Measurements from ENCODE around the gene MAN1C1.

- TF ChIP-seq CTCF (IDR thresholded peaks at IDR 0.05; ENCODE audit: extremely low read depth in 1 of 2, insufficient read depth in 1 of 2, low read depth in 1 of 2, low read length in 2 of 2) (no peak), MAX (IDR thresholded peaks at IDR 0.05; ENCODE audit: insufficient read depth, insufficient read length) (no peak), POLR2AphosphoS5 (IDR thresholded peaks at IDR 0.05; ENCODE audit: insufficient read depth, low read depth, low read length) (no peak), POLR2A (IDR thresholded peaks at IDR 0.05; ENCODE audit: low read depth, low read length) (no peak), EZH2 (IDR thresholded peaks at IDR 0.05; ENCODE audit: borderline replicate concordance, low read depth, low read length, severe bottlenecking) (no peak)
Measured at GRCh38 chr1:25758466-25759070, 142.0 kb downstream of the MAN1C1 start.

Data from endothelial cell of umbilical vein (primary cell).